HG02885 (cell line): ENCODE data around the gene KLRB1.
"Not testable (repeated sequence)": the region's sequence is repeated elsewhere in the genome, so short reads cannot be mapped to it uniquely, and the experiment has no call there.

Experiments
- ATAC-seq: cut with Tn5 transposase; IDR thresholded peaks from one replicate; pipeline ENCODE4 v1.9.1; 2021; ENCODE audit warnings: mild to moderate bottlenecking; ENCODE audit not compliant: unreplicated experiment, poor library complexity

The KLRB1 gene

GRCh38 chr12:9562841-9563453 lies 44.8 kb downstream of the KLRB1 start:
- not testable (repeated sequence) for ATAC-seq

- not testable (repeated sequence) for ATAC-seq
Measured at GRCh38 chr12:9545489-9545888, 62.2 kb downstream of the KLRB1 start.
